ENCODE results near the gene CACNB4. TPM values are rescaled to one million over a fixed set of nuclear protein-coding genes. Genes with fewer than 3 reads are reported as not detected.

CACNB4 gene
- total RNA-seq, 2 experiments from 2014 or later, result 0.14 to 0.20 TPM

- ATAC-seq (ENCODE audit: poor library complexity) (no peak), DNase-seq (no peak)
- no peaks in the 10 kb centered on the region for H3K27me3 Mint-ChIP-seq
- H3K9me3 Mint-ChIP-seq, result no peaks in the 10 kb centered on the region
- Histone ChIP-seq H3K9me3 (ENCODE audit: control insufficient read depth in 1 of 2, insufficient read depth in 1 of 2, low read length in 2 of 2) (no peaks in the 10 kb centered on the region), H3K4me3 (ENCODE audit: low read length) (no peak overlapping the region), H3K27ac (ENCODE audit: low read depth in 1 of 2, low read length in 2 of 2) (no peak overlapping the region), H3K27me3 (ENCODE audit: control insufficient read depth in 1 of 2, insufficient read depth in 2 of 2, low read length in 2 of 2) (no peaks in the 10 kb centered on the region), H3K4me1 (ENCODE audit: insufficient read depth, low read length) (peaks cover 4% of the 10 kb centered on the region), H3K36me3 (ENCODE audit: insufficient read depth, low read length) (peaks cover 58% of the 10 kb centered on the region)
- intact Hi-C loops (cut with DNase I, micrococcal nuclease), result loop anchor here (10.0 kb wide), 1 partner anchor 194 kb away; no protein-coding TSS in a partner anchor
- H3K27ac Mint-ChIP-seq, result peak overlapping the region; percentile 51
- CTCF ChIA-PET, result no interaction called here
- no peak overlapping the region for H3K4me3 Mint-ChIP-seq
- POLR2A ChIA-PET, result interaction anchor here (1.1 kb wide), 1 partner anchor 18 kb away, joined by 5 read pairs; the partner anchor contains the start of gene ARL5A
- H3K4me1 Mint-ChIP-seq (ENCODE audit: low read depth), result peaks cover 5% of the 10 kb centered on the region
- TF ChIP-seq CTCF (IDR thresholded peaks at IDR 0.05), result no peak
- peaks cover 42% of the 10 kb centered on the region for H3K36me3 Mint-ChIP-seq (ENCODE audit: low read depth)
Observed at GRCh38 chr2:151809073-151809383, 289.8 kb downstream of the CACNB4 start.

DNA sequence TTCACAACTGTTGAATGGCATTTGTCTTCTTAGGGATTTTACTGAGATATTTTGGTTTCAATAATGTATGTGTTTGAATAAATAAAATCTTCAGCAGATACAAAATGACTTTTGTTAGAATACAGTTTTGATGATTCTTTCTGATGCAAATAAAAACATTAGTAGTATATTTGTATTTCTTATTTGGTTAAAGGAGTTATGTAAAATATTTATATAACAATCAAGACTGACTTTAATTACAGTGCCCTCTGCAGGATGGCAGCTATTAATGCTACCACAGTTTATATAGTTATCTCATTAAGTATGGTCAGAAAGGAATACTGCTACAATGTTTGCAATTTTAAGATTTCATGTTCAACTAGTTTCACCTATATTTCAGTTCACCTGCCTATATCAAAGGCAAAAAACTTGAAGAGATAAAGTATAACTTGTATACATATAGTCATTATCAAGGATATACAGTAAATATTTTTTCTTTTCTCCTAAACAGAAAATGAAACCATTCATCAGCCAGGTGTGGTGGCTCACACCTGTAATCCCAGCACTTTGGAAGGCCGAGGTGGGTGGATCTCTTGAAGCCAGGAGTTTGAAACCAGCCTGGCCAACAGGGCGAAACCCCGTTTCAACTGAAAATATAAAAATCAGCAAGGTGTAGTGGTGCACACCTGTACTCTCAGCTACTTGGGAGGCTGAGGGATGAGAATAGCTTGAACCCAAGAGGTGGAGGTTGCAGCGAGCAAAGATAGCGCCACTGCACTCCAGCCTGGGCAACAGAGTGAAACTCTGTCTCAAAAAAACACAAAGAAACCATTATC is 290.4 kb downstream of the CACNB4 start:
- Mint-ChIP-seq H3K4me1 (ENCODE audit: low read depth) (peaks cover 5% of the 10 kb centered on the region), H3K9me3 (no peaks in the 10 kb centered on the region), H3K36me3 (ENCODE audit: low read depth) (peaks cover 39% of the 10 kb centered on the region), H3K4me3 (no peak overlapping the region), H3K27me3 (no peaks in the 10 kb centered on the region), H3K27ac (peak overlapping the region; percentile 51)
- H3K36me3 ChIP-seq (ENCODE audit: insufficient read depth, low read length), result peaks cover 53% of the 10 kb centered on the region
- H3K4me3 ChIP-seq (ENCODE audit: low read length), result no peak overlapping the region
- no peaks in the 10 kb centered on the region for H3K27me3 ChIP-seq (ENCODE audit: control insufficient read depth in 1 of 2, insufficient read depth in 2 of 2, low read length in 2 of 2)
- peak in 4 of 14 experiments; percentile 13 to 60 (median 57) for DNase-seq
- ChIA-PET CTCF (interaction anchor here (1.0 kb wide), 2 partner anchors 20 kb away, joined by 3 read pairs; partner anchors contain the start of gene ARL5A), POLR2A (interaction anchor here (1.1 kb wide), 1 partner anchor 19 kb away, joined by 5 read pairs; the partner anchor contains the start of gene ARL5A)
- peak; percentile 73 for ATAC-seq (ENCODE audit: poor library complexity)
- intact Hi-C loops (cut with DNase I, micrococcal nuclease), result loop anchor here (10.0 kb wide), 1 partner anchor 194 kb away; no protein-coding TSS in a partner anchor
- peak; percentile 77 for TF ChIP-seq CTCF (IDR thresholded peaks at IDR 0.05)
- H3K9me3 ChIP-seq (ENCODE audit: control insufficient read depth in 1 of 2, insufficient read depth in 1 of 2, low read length in 2 of 2), result no peaks in the 10 kb centered on the region
- no peak overlapping the region for H3K27ac ChIP-seq (ENCODE audit: low read depth in 1 of 2, low read length in 2 of 2)
- peaks cover 4% of the 10 kb centered on the region for H3K4me1 ChIP-seq (ENCODE audit: insufficient read depth, low read length)

- Mint-ChIP-seq H3K4me1 (ENCODE audit: low read depth) (peaks cover 8% of the 10 kb centered on the region), H3K9me3 (no peaks in the 10 kb centered on the region), H3K36me3 (ENCODE audit: low read depth) (peaks cover 38% of the 10 kb centered on the region), H3K4me3 (no peak overlapping the region), H3K27ac (no peak overlapping the region), H3K27me3 (no peaks in the 10 kb centered on the region)
- POLR2A ChIA-PET, result interaction anchor here (0.6 kb wide), 1 partner anchor 96 kb away, joined by 5 read pairs; no protein-coding TSS in a partner anchor
- ATAC-seq (ENCODE audit: poor library complexity), result no peak
- no peak overlapping the region for H3K4me3 ChIP-seq (ENCODE audit: low read length)
- no peak for TF ChIP-seq CTCF (IDR thresholded peaks at IDR 0.05)
- H3K27ac ChIP-seq (ENCODE audit: low read depth in 1 of 2, low read length in 2 of 2), result no peak overlapping the region
- no peaks in the 10 kb centered on the region for H3K27me3 ChIP-seq (ENCODE audit: control insufficient read depth in 1 of 2, insufficient read depth in 2 of 2, low read length in 2 of 2)
- H3K4me1 ChIP-seq (ENCODE audit: insufficient read depth, low read length), result peaks cover 4% of the 10 kb centered on the region
- no peak for DNase-seq
- intact Hi-C loops (cut with DNase I, micrococcal nuclease), result loop anchor here (10.0 kb wide), 1 partner anchor 191 kb away; no protein-coding TSS in a partner anchor
- H3K36me3 ChIP-seq (ENCODE audit: insufficient read depth, low read length), result peaks cover 34% of the 10 kb centered on the region
- CTCF ChIA-PET, result interaction anchor here (1.3 to 1.7 kb wide), 3 partner anchors 17 to 193 kb away, joined by 3 to 5 read pairs (median 3); no protein-coding TSS in a partner anchor
- H3K9me3 ChIP-seq (ENCODE audit: control insufficient read depth in 1 of 2, insufficient read depth in 1 of 2, low read length in 2 of 2), result no peaks in the 10 kb centered on the region
Observed at GRCh38 chr2:151805961-151806360, 292.9 kb downstream of the CACNB4 start.

Measured in CD4-positive, alpha-beta T cell (primary cell).